H9 (cell line): ENCODE results near the gene SLC9A9. TPM values are rescaled to one million over a fixed set of nuclear protein-coding genes. Genes with fewer than 3 reads are reported as not detected.
A peak's percentile ranks its signal among the peaks of the same experiment; 100 is the strongest.

Source experiments
- DNase-seq: peaks from one replicate; pipeline ENCODE4 v3.0.0-alpha.2; 2017
- H2AFZ ChIP-seq: one replicate; pipeline ENCODE4 v1.6.1; 2013; ENCODE audit warnings: mild to moderate bottlenecking, low read length, control low read depth, moderate library complexity
- H2AK5ac ChIP-seq: 2 replicates; pipeline ENCODE4 v1.6.1; 2013; ENCODE audit warnings: low read length, control low read depth, mixed read lengths; ENCODE audit not compliant: insufficient read length
- H2BK120ac ChIP-seq: one replicate; pipeline ENCODE4 v1.6.1; 2013; ENCODE audit warnings: low read depth, mild to moderate bottlenecking, low read length, control low read depth, inconsistent platforms; ENCODE audit not compliant: poor library complexity, severe bottlenecking
- H2BK12ac ChIP-seq: 2 replicates; pipeline ENCODE4 v1.6.1; 2013; ENCODE audit warnings: low read length, control low read depth, mixed read lengths, low read depth; ENCODE audit not compliant: insufficient read length
- H2BK15ac ChIP-seq: 2 replicates; pipeline ENCODE4 v1.6.1; 2013; ENCODE audit warnings: low read depth, low read length, control low read depth
- H2BK20ac ChIP-seq: one replicate; pipeline ENCODE4 v1.6.1; 2013; ENCODE audit warnings: low read depth, mild to moderate bottlenecking, low read length, control low read depth, inconsistent platforms; ENCODE audit not compliant: poor library complexity, severe bottlenecking
- H2BK5ac ChIP-seq: 2 replicates; pipeline ENCODE4 v1.6.1; 2013; ENCODE audit warnings: low read length, control low read depth, mixed read lengths; ENCODE audit not compliant: insufficient read length
- H3K14ac ChIP-seq: 2 replicates; pipeline ENCODE4 v1.6.1; 2013; ENCODE audit warnings: low read length, control low read depth; ENCODE audit not compliant: insufficient read depth
- H3K18ac ChIP-seq: 2 replicates; pipeline ENCODE4 v1.6.1; 2013; ENCODE audit warnings: low read depth, mild to moderate bottlenecking, mixed read lengths, low read length, control low read depth; ENCODE audit not compliant: insufficient read length
- H3K23ac ChIP-seq: 2 replicates; pipeline ENCODE4 v1.6.1; 2013; ENCODE audit warnings: low read length, control low read depth, mixed read lengths, low read depth; ENCODE audit not compliant: insufficient read length
- H3K23me2 ChIP-seq: 2 replicates; pipeline ENCODE4 v1.6.1; 2013; ENCODE audit warnings: low read depth, mild to moderate bottlenecking, mixed read lengths, low read length, control low read depth; ENCODE audit not compliant: insufficient read length, poor library complexity, severe bottlenecking
- H3K27ac ChIP-seq: 2 replicates; pipeline ENCODE4 v1.5.1; 2013; ENCODE audit warnings: low read length, control low read depth, mixed read lengths, low read depth; ENCODE audit not compliant: insufficient read length
- H3K27me3 ChIP-seq: 2 replicates; pipeline ENCODE4 v1.6.1; 2013; ENCODE audit warnings: low read length, control low read depth, inconsistent platforms; ENCODE audit not compliant: insufficient read depth
- H3K4ac ChIP-seq: 2 replicates; pipeline ENCODE4 v1.6.1; 2013; ENCODE audit warnings: low read depth, mild to moderate bottlenecking, control low read depth, inconsistent platforms, low read length, moderate library complexity
- H3K4me1 ChIP-seq: 2 replicates; pipeline ENCODE4 v1.6.1; 2013; ENCODE audit warnings: low read length, control low read depth, inconsistent platforms; ENCODE audit not compliant: insufficient read depth
- H3K4me2 ChIP-seq: 2 replicates; pipeline ENCODE4 v1.6.1; 2013; ENCODE audit warnings: low read length, control low read depth, mixed read lengths; ENCODE audit not compliant: insufficient read length, insufficient read depth
- H3K56ac ChIP-seq: 2 replicates; pipeline ENCODE4 v1.6.1; 2013; ENCODE audit warnings: low read depth, mild to moderate bottlenecking, mixed read lengths, low read length, control low read depth; ENCODE audit not compliant: insufficient read length
- H3K79me1 ChIP-seq: 2 replicates; pipeline ENCODE4 v1.6.1; 2013; ENCODE audit warnings: low read depth, mild to moderate bottlenecking, moderate library complexity, low read length, control low read depth, inconsistent platforms; ENCODE audit not compliant: insufficient read depth, poor library complexity, severe bottlenecking
- H3K79me2 ChIP-seq: 2 replicates; pipeline ENCODE4 v1.6.1; 2013; ENCODE audit warnings: low read length, control low read depth, inconsistent platforms; ENCODE audit not compliant: insufficient read depth
- H3K9ac ChIP-seq: 2 replicates; pipeline ENCODE4 v1.6.1; 2013; ENCODE audit warnings: low read length, control low read depth, mixed read lengths; ENCODE audit not compliant: insufficient read length; ENCODE audit errors: extremely low read depth
- H3K9me3 ChIP-seq: one replicate; pipeline ENCODE4 v1.6.1; 2013; ENCODE audit warnings: low read depth, low read length, inconsistent platforms; ENCODE audit not compliant: control insufficient read depth
- H3T11ph ChIP-seq: one replicate; pipeline ENCODE4 v1.6.1; 2013; ENCODE audit warnings: mild to moderate bottlenecking, low read length, control low read depth, inconsistent platforms
- H4K20me1 ChIP-seq: one replicate; pipeline ENCODE4 v1.6.1; 2013; ENCODE audit not compliant: control insufficient read depth, insufficient read length, insufficient read depth
- H4K5ac ChIP-seq: 2 replicates; pipeline ENCODE4 v1.6.1; 2013; ENCODE audit warnings: low read depth, mild to moderate bottlenecking, mixed read lengths, low read length, control low read depth; ENCODE audit not compliant: insufficient read length
- H4K8ac ChIP-seq: replicated peaks from 2 replicates; pipeline ENCODE4 v1.6.1; 2013; ENCODE audit warnings: low read length, control low read depth, mixed read lengths, low read depth; ENCODE audit not compliant: insufficient read length
- H4K91ac ChIP-seq: 2 replicates; pipeline ENCODE4 v1.6.1; 2013; ENCODE audit warnings: low read depth, mild to moderate bottlenecking, moderate library complexity, mixed read lengths, low read length, control low read depth; ENCODE audit not compliant: insufficient read length
- H3K27ac Mint-ChIP-seq, 3 experiments: 2 replicates in 2 of 3; 3 replicates in 1 of 3; pipeline ENCODE4 v1.8.0; 2020 to 2021; ENCODE audit warnings: mixed read lengths in 3 of 3, mild to moderate bottlenecking in 1 of 3, moderate library complexity in 1 of 3
- H3K27me3 Mint-ChIP-seq: 2 replicates; pipeline ENCODE4 v1.8.0; 2021; ENCODE audit warnings: low read depth, mild to moderate bottlenecking, moderate library complexity, mixed read lengths
- H3K36me3 Mint-ChIP-seq, 3 experiments: 2 replicates in 2 of 3; 3 replicates in 1 of 3; pipeline ENCODE4 v1.8.0; 2020 to 2021; ENCODE audit warnings: low read depth in 3 of 3, mixed read lengths in 3 of 3; ENCODE audit not compliant: insufficient read depth in 1 of 3
- H3K4me1 Mint-ChIP-seq, 2 experiments: 2 replicates each; pipeline ENCODE4 v1.8.0; 2020; ENCODE audit warnings: mixed read lengths in 2 of 2
- H3K4me3 Mint-ChIP-seq, 2 experiments: 2 replicates in 1 of 2; 3 replicates in 1 of 2; pipeline ENCODE4 v1.8.0; 2020 to 2021; ENCODE audit warnings: mild to moderate bottlenecking in 2 of 2, mixed read lengths in 2 of 2, moderate library complexity in 1 of 2
- H3K9me3 Mint-ChIP-seq, 2 experiments: 2 replicates in 1 of 2; 3 replicates in 1 of 2; pipeline ENCODE4 v1.8.0; 2020; ENCODE audit warnings: mild to moderate bottlenecking in 2 of 2, mixed read lengths in 2 of 2, moderate library complexity in 1 of 2
- CTCF ChIP-seq: fragments of 200-600 bp; sonication (generic); conservative IDR thresholded peaks from 3 replicates; pipeline ENCODE4 v1.8.0; 2021; ENCODE audit warnings: antibody characterized with exemption, mild to moderate bottlenecking
- WGBS: extraction: QIAGEN DNeasy Blood & Tissue Kit; methylation state at CpG from one replicate; pipeline ENCODE4 v1.1.7; 2013; ENCODE audit warnings: missing lambda C conversion rate, low lambda C conversion rate, mixed read lengths; ENCODE audit not compliant: insufficient read length; ENCODE audit errors: extremely low coverage; 5-methylcytosine and 5-hydroxymethylcytosine counted together
- total RNA-seq: library from RNA; stranded (reverse); gene quantifications from 2 replicates; pipeline ENCODE4 v1.2.1, GENCODE V29; 2021

Gene SLC9A9
- total RNA-seq, 1 experiment from 2014 or later = 0.35 TPM

GRCh38 chr3:143302638-143303171 lies 545.6 kb downstream of the SLC9A9 start:
- TF ChIP-seq CTCF = no peak
- H2AFZ ChIP-seq = no peak overlapping the region
- no peak overlapping the region for H3K23ac ChIP-seq
- no peaks in the 10 kb centered on the region for H3K36me3 Mint-ChIP-seq
- no peaks in the 10 kb centered on the region for H3K79me1 ChIP-seq
- H2BK12ac ChIP-seq = no peak overlapping the region
- no peak overlapping the region for H3K4me2 ChIP-seq
- no peak overlapping the region for H2BK20ac ChIP-seq
- no peak overlapping the region for H3K14ac ChIP-seq
- peak; percentile 38 for DNase-seq
- no peak overlapping the region for H3K4me3 Mint-ChIP-seq
- H3K9me3 ChIP-seq = no peaks in the 10 kb centered on the region
- no peak overlapping the region for H3T11ph ChIP-seq
- no peak overlapping the region for H4K91ac ChIP-seq
- H2AK5ac ChIP-seq = no peak overlapping the region
- no peak overlapping the region for H3K4ac ChIP-seq
- no peak overlapping the region for H2BK5ac ChIP-seq
- H2BK15ac ChIP-seq = no peak overlapping the region
- H4K20me1 ChIP-seq = no peaks in the 10 kb centered on the region
- WGBS = no CpG with 5 or more reads among the region's 11 CpGs
- H3K56ac ChIP-seq = no peak overlapping the region
- H3K9me3 Mint-ChIP-seq = no peaks in the 10 kb centered on the region
- no peak overlapping the region for H3K27ac ChIP-seq
- no peak overlapping the region for H4K8ac ChIP-seq
- H3K4me1 Mint-ChIP-seq = peaks cover 9 to 15% of the 10 kb centered on the region in 2 experiments; a peak in 2 of 4 replicates
- H3K18ac ChIP-seq = no peak overlapping the region
- no peak overlapping the region for H4K5ac ChIP-seq
- no peaks in the 10 kb centered on the region for H3K4me1 ChIP-seq
- H3K27me3 Mint-ChIP-seq = 0 out of 2 replicates have a peak, but pooled peaks cover 1% of the 10 kb centered on the region
- no peaks in the 10 kb centered on the region for H3K27me3 ChIP-seq
- H3K23me2 ChIP-seq = no peaks in the 10 kb centered on the region
- H3K9ac ChIP-seq = no peak overlapping the region
- no peak overlapping the region for H2BK120ac ChIP-seq
- no peaks in the 10 kb centered on the region for H3K79me2 ChIP-seq
- H3K27ac Mint-ChIP-seq = peak overlapping the region in 2 of 3 experiments; percentile 7 to 62; a peak in 2 of 7 replicates
